Measurements from ENCODE around the gene ZBTB37.
"Not testable (repeated sequence)": the region's sequence is repeated elsewhere in the genome, so short reads cannot be mapped to it uniquely, and the experiment has no call there.

The ZBTB37 gene

GRCh38 chr1:173865468-173866164 lies 2.6 kb upstream of the ZBTB37 start:
- DNase-seq, result no peak

GRCh38 chr1:173866413-173867115 lies 1.6 kb upstream of the ZBTB37 start:
- no peak for DNase-seq

GRCh38 chr1:173867141-173867752 lies 933 bp upstream of the ZBTB37 start:
- no peak for DNase-seq

- DNase-seq, result peak; percentile 97
These were observed 371 bp upstream of the ZBTB37 start, which contains the start of gene GAS5 for GRCh38 chr1:173867753-173868265. GAS5 (minus strand) TSS chr1:173867989.

- no peak for DNase-seq
These were observed 810 bp downstream of the ZBTB37 start for GRCh38 chr1:173869021-173869359.

- no peak for DNase-seq
These were observed 2.3 kb downstream of the ZBTB37 start for GRCh38 chr1:173870252-173871075.

- no peak for DNase-seq
These were observed 2.9 kb downstream of the ZBTB37 start for GRCh38 chr1:173871091-173871490.

GRCh38 chr1:173871500-173871899 lies 3.3 kb downstream of the ZBTB37 start:
- DNase-seq, result no peak

GRCh38 chr1:173876732-173877131 lies 8.6 kb downstream of the ZBTB37 start:
- no peak for DNase-seq

GRCh38 chr1:173878251-173878650 lies 10.1 kb downstream of the ZBTB37 start:
- DNase-seq, result no peak

GRCh38 chr1:173881117-173881516 lies 12.9 kb downstream of the ZBTB37 start:
- not testable (repeated sequence) for DNase-seq

- DNase-seq, result no peak
These were observed 16.5 kb downstream of the ZBTB37 start for GRCh38 chr1:173884701-173885100.

- no peak for DNase-seq
These were observed 18.8 kb downstream of the ZBTB37 start for GRCh38 chr1:173886746-173887611.

- no peak for DNase-seq
These were observed 19.4 kb downstream of the ZBTB37 start for GRCh38 chr1:173887627-173888026.

GRCh38 chr1:173888749-173889148 lies 20.6 kb downstream of the ZBTB37 start:
- DNase-seq, result no peak

GRCh38 chr1:173889885-173890284 lies 21.7 kb downstream of the ZBTB37 start:
- DNase-seq, result no peak

- DNase-seq, result no peak
These were observed 25.4 kb downstream of the ZBTB37 start for GRCh38 chr1:173893611-173894010.

GRCh38 chr1:173894189-173894588 lies 26.0 kb downstream of the ZBTB37 start:
- DNase-seq, result no peak

- no peak for DNase-seq
These were observed 32.2 kb downstream of the ZBTB37 start for GRCh38 chr1:173900427-173900826.

- DNase-seq, result no peak
These were observed 32.8 kb downstream of the ZBTB37 start for GRCh38 chr1:173900992-173901391.

GRCh38 chr1:173903827-173904531 lies 35.8 kb downstream of the ZBTB37 start:
- DNase-seq, result no peak
